Measurements from ENCODE around the gene CYP4V2.
"Not testable (repeated sequence)": the region's sequence is repeated elsewhere in the genome, so short reads cannot be mapped to it uniquely, and the experiment has no call there.

The CYP4V2 gene

GRCh38 chr4:186236126-186236525 is 44.8 kb downstream of the CYP4V2 start:
- DNase-seq: no peak

- DNase-seq: no peak
These were observed 49.1 kb downstream of the CYP4V2 start for GRCh38 chr4:186240452-186240847.

GRCh38 chr4:186240848-186241491 is 49.6 kb downstream of the CYP4V2 start:
- no peak for DNase-seq

GRCh38 chr4:186241616-186242015 is 50.2 kb downstream of the CYP4V2 start:
- no peak for DNase-seq

- not testable (repeated sequence) for DNase-seq
These were observed 50.7 kb downstream of the CYP4V2 start for GRCh38 chr4:186242031-186242430.

DNA sequence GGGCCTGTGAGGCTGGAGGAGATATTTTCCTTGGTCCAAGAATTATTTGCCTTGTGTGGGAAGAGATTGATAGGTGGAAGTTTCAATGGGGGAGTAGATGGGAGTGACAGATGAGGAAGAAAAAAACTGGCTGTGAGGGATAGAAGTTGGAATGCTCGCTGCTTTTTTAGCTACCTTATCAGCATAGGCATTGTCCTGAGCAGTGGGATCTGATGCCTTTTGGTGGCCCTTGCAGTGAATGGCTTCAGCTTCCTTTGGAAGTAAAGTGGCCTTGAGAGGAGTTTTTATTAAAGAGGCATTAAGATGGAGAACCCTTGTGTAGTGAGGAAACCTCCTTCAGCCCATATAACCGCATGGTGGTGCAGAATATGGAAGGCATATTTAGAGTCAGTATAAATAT is 52.0 kb downstream of the CYP4V2 start:
- no peak for DNase-seq

DNA sequence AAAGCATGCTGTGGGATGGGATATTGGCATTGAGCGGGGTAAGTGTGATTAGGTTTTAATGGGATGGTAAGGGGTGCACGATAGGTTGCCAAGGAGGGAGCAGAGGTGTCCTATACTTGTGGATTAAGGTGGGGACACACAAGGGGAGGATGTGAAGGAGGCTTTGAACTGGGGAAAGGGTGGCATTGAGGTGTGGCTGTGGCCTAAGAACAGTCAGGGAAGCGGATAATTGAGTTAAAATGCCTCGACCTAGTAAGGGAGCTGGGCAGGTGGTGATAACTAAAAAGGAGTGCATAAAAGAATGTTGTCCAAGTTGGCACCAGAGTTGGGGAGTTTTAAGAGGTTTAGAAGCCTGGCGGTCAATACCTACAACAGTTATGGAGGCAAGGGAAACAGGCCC is 53.5 kb downstream of the CYP4V2 start:
- DNase-seq: no peak

DNA sequence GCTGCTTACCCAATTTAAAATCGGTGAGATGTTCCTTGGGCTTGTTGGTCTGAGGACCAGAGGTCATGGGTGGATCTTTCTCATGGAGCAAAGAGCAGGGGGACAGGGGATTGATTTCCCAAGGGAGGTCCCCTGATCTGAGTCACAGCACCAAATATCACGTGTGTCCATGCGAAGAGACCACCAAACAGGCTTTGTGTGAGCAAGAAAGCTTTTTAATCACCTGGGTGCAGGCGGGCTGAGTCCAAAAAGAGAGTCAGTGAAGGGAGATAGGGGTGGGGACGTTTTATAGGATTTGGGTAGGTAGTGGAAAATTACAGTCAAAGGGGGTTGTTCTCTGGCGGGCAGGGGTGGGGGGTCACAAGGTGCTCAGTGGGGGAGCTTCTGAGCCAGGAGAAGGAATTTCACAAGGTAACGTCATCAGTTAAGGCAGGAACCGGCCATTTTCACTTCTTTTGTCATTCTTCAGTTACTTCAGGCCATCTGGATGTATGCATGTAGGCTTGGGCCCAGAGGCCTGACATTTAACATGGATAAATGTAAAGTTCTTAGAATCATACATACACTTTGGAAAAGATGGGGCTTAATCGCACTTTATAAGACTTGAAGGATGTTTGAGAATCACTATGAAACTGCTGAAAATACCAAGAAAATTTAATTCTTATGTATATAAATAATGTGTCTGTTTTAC is 55.8 kb downstream of the CYP4V2 start:
- DNase-seq: not testable (repeated sequence)

DNA sequence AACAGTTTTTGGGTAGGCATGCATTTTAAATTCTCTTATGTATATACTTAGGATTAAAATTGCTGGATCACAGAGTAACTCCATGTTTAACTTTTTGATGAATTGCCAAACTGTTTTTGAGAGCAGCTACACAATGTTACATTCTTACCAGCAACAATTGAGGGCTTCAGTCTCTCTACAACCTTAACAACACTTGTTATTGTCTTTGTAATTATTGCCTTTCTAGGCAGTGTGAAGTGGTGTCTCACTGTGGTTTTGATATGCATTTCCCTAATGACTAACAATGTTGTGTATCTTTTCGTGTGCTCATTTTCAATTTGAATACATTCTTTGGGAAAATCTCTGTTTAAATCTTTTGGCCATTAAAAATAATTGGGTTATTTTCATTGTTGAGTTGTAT is 57.3 kb downstream of the CYP4V2 start:
- DNase-seq: no peak

DNA sequence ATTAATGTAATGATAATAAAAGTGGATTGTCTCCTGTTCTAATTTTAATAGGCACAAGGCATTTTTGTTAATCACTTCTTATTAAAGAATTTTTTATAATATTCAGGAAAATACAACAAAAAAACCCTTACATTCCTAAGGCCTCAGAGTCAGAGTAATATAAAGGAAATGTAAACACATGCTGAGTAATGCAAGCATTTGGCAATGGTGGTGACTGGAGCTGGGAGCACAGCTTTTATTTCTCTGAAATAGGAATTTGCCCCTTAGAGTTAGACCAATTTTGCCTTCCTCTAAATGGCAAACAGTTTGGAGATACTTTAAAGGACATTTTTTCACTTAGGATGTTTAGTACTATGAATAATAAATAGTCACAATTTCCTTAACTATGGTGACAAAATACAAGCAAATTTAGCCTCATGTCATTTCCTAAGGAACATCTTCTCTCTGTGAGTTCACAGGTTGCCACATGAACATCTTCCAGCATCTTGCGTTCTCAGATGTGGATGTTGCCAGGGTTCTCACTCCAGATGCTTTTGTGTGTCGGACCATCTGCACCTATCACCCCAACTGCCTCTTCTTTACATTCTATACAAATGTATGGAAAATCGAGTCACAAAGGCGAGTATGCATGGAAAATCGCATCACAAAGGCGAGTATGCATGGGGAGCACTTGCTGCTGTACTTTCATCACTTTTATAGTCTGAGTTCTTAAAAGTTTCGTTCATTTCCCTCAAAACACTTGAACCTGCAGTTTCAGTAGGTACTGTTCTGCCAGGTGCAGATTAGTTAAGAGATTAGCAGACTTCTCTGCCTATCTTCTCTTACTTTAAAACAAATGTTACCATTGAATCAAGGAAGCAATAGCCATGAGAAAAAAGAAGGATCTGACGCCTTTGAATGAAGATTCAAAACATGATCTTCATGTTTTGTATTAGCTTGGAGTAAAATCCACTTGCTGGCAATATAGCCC is 58.7 kb downstream of the CYP4V2 start:
- DNase-seq: no peak

- no peak for DNase-seq
These were observed 59.4 kb downstream of the CYP4V2 start for GRCh38 chr4:186250760-186251159.

DNA sequence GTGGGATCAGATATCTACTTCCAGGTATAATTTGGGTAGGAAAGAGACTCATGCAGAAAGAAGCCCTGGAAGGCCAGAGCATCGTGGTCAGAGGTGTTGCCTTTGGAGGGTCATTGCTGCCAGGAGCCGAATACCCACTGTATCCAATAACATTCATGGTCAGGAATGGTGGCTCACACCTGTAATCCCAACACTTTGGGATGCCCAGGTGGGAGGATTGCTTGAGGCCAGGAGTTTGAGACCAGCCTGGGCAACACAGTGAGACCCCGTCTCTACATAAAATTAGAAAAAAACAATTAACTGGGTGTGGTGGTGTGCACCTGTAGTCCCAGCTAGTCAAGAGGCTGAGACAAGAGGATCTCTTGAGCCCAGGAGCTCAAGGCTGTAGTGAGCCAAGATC is 63.8 kb downstream of the CYP4V2 start:
- DNase-seq: no peak

DNA sequence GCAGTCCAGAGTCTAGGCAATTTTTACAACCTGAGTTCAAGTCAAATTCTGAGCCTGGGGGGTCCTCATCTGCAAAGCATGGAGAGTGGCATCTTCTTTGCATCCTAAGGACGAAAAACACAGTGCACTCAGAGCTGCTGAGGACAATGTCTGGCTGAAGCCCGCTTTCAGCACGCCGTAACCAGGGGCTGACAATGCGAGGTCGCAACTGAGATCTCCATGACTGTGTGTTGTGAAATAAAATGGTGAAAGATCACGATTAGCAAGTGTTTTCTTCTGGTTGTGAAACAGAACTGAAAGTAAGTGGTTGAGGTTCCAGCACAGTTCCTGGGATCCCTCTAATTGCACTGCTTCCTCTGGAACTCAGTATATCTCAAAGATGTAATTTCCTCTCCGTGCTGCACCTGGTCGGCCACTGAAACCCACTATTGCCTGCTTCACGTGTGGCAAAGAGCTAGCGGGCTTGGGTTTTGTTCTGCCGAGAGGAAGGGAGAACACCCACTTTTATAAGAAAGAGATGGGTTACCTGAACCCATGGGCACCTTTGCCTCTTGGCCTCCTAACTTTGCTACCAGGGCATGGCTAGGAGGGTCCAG is 66.9 kb downstream of the CYP4V2 start:
- DNase-seq: no peak

DNA sequence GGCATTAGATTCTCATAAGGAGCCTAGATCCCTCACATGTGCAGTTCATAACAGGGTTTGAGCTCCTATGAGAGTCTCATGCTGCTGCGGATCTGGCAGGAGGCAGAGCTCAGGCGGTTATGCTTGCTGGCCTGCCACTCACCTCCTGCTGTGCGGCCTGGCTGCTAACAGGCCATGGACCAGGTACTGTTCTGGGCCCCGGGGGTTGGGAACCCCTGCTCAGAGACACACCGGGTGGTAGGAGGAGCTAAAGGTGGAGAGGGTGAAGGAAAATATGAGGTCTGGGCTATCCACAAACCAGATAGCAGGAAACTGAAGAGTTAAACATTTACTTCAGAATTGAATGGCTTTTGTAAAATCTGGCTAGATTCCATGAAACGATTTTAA is 68.7 kb downstream of the CYP4V2 start:
- DNase-seq: no peak
